ENCODE results near the gene TTC8. TPM values are rescaled to one million over a fixed set of nuclear protein-coding genes. Genes with fewer than 3 reads are reported as not detected.
"Not testable (repeated sequence)": the region's sequence is repeated elsewhere in the genome, so short reads cannot be mapped to it uniquely, and the experiment has no call there.

TTC8 gene
- polyA plus RNA-seq, 3 donors from 2014 or later = 1.6 to 2.8 TPM; not detected in 1

- DNase-seq = no peak
- H3K36me3 Mint-ChIP-seq = no peaks in the 10 kb centered on the region
- H3K27me3 Mint-ChIP-seq (ENCODE audit: low read depth in 3 of 3) = peaks cover 8 to 32% (median 16%) of the 10 kb centered on the region in 3 donors
- H3K4me1 Mint-ChIP-seq = no peaks in the 10 kb centered on the region
- peaks cover 0 to 3% (median 0%) of the 10 kb centered on the region in 6 donors for H3K9me3 Mint-ChIP-seq
- no peak overlapping the region for H3K4me3 Mint-ChIP-seq
- H3K27ac Mint-ChIP-seq = no peak overlapping the region
Measured at GRCh38 chr14:88802596-88802995, 21.9 kb upstream of the TTC8 start.

GRCh38 chr14:88804035-88804434 lies 20.4 kb upstream of the TTC8 start:
- Mint-ChIP-seq H3K36me3 (no peaks in the 10 kb centered on the region), H3K27me3 (ENCODE audit: low read depth in 3 of 3) (peaks cover 8 to 30% (median 15%) of the 10 kb centered on the region in 3 donors), H3K9me3 (peaks cover 0 to 5% (median 2%) of the 10 kb centered on the region in 6 donors)

GRCh38 chr14:88804477-88804876 lies 20.0 kb upstream of the TTC8 start:
- no peak overlapping the region for H3K27ac Mint-ChIP-seq
- H3K27me3 Mint-ChIP-seq (ENCODE audit: low read depth in 3 of 3) = peaks cover 8 to 30% (median 15%) of the 10 kb centered on the region in 3 donors
- H3K4me3 Mint-ChIP-seq = no peak overlapping the region
- no peaks in the 10 kb centered on the region for H3K36me3 Mint-ChIP-seq
- DNase-seq = no peak
- no peaks in the 10 kb centered on the region for H3K4me1 Mint-ChIP-seq
- H3K9me3 Mint-ChIP-seq = peaks cover 0 to 5% (median 2%) of the 10 kb centered on the region in 6 donors

More at GRCh38 chr14:88804035-88804434, 20.4 kb upstream of the TTC8 start:
- Mint-ChIP-seq H3K27ac (no peak overlapping the region), H3K4me3 (no peak overlapping the region), H3K4me1 (no peaks in the 10 kb centered on the region)
- no peak for DNase-seq

GRCh38 chr14:88808359-88808758 lies 16.1 kb upstream of the TTC8 start:
- no peaks in the 10 kb centered on the region for H3K4me1 Mint-ChIP-seq
- no peak overlapping the region for H3K4me3 Mint-ChIP-seq
- H3K27me3 Mint-ChIP-seq (ENCODE audit: low read depth in 3 of 3) = peaks cover 2 to 21% (median 9%) of the 10 kb centered on the region in 3 donors

GRCh38 chr14:88815980-88816379 lies 8.5 kb upstream of the TTC8 start:
- no peak for DNase-seq
- Mint-ChIP-seq H3K9me3 (no peaks in the 10 kb centered on the region), H3K27ac (no peak overlapping the region), H3K36me3 (no peaks in the 10 kb centered on the region), H3K4me3 (no peak overlapping the region), H3K4me1 (no peaks in the 10 kb centered on the region), H3K27me3 (ENCODE audit: low read depth in 3 of 3) (peaks cover 2 to 14% (median 6%) of the 10 kb centered on the region in 3 donors)

More at GRCh38 chr14:88808359-88808758, 16.1 kb upstream of the TTC8 start:
- H3K27ac Mint-ChIP-seq = no peak overlapping the region
- no peak for DNase-seq
- peaks cover 0 to 5% (median 2%) of the 10 kb centered on the region in 6 donors for H3K9me3 Mint-ChIP-seq
- no peaks in the 10 kb centered on the region for H3K36me3 Mint-ChIP-seq

GRCh38 chr14:88818018-88818417 lies 6.4 kb upstream of the TTC8 start:
- H3K4me1 Mint-ChIP-seq = no peaks in the 10 kb centered on the region
- no peak overlapping the region for H3K27ac Mint-ChIP-seq
- no peaks in the 10 kb centered on the region for H3K36me3 Mint-ChIP-seq
- no peaks in the 10 kb centered on the region for H3K9me3 Mint-ChIP-seq
- DNase-seq = no peak
- no peak overlapping the region for H3K4me3 Mint-ChIP-seq
- H3K27me3 Mint-ChIP-seq (ENCODE audit: low read depth in 3 of 3) = peaks cover 0 to 15% (median 6%) of the 10 kb centered on the region in 3 donors

- Mint-ChIP-seq H3K4me1 (peaks cover 8 to 12% of the 10 kb centered on the region in 2 donors), H3K27me3 (ENCODE audit: low read depth in 3 of 3) (peaks cover 6 to 20% (median 12%) of the 10 kb centered on the region in 3 donors)
- H3K27ac Mint-ChIP-seq, H3K4me3 Mint-ChIP-seq, H3K36me3 Mint-ChIP-seq, DNase-seq, H3K9me3 Mint-ChIP-seq: not testable (repeated sequence)
Measured at GRCh38 chr14:88819674-88820073, 4.8 kb upstream of the TTC8 start.

- H3K9me3 Mint-ChIP-seq = no peaks in the 10 kb centered on the region
- H3K36me3 Mint-ChIP-seq = no peaks in the 10 kb centered on the region
- peaks cover 6 to 19% (median 12%) of the 10 kb centered on the region in 3 donors for H3K27me3 Mint-ChIP-seq (ENCODE audit: low read depth in 3 of 3)
- no peak overlapping the region for H3K27ac Mint-ChIP-seq
- H3K4me1 Mint-ChIP-seq = peaks cover 14 to 18% of the 10 kb centered on the region in 2 donors
- DNase-seq = no peak
- H3K4me3 Mint-ChIP-seq = no peak overlapping the region
Measured at GRCh38 chr14:88821378-88821777, 3.1 kb upstream of the TTC8 start.

- H3K4me1 Mint-ChIP-seq = peaks cover 14 to 18% of the 10 kb centered on the region in 2 donors
- DNase-seq = no peak
- H3K9me3 Mint-ChIP-seq = no peaks in the 10 kb centered on the region
- H3K27ac Mint-ChIP-seq = no peak overlapping the region
- no peak overlapping the region for H3K4me3 Mint-ChIP-seq
- peaks cover 6 to 19% (median 12%) of the 10 kb centered on the region in 3 donors for H3K27me3 Mint-ChIP-seq (ENCODE audit: low read depth in 3 of 3)
- no peaks in the 10 kb centered on the region for H3K36me3 Mint-ChIP-seq
Measured at GRCh38 chr14:88821888-88822287, 2.6 kb upstream of the TTC8 start.

GRCh38 chr14:88823968-88824313 lies 510 bp upstream of the TTC8 start:
- Mint-ChIP-seq H3K4me3 (peak overlapping the region; percentile 83 to 96 (median 94)), H3K36me3 (no peaks in the 10 kb centered on the region), H3K4me1 (peaks cover 14 to 18% of the 10 kb centered on the region in 2 donors), H3K27ac (peak overlapping the region; percentile 93 to 99 (median 97)), H3K9me3 (no peaks in the 10 kb centered on the region), H3K27me3 (ENCODE audit: low read depth in 3 of 3) (peaks cover 6 to 14% (median 7%) of the 10 kb centered on the region in 3 donors)
- DNase-seq = no peak

GRCh38 chr14:88825078-88825458 lies 617 bp downstream of the TTC8 start:
- no peaks in the 10 kb centered on the region for H3K36me3 Mint-ChIP-seq
- DNase-seq = no peak
- H3K27me3 Mint-ChIP-seq (ENCODE audit: low read depth in 3 of 3) = peaks cover 6 to 9% (median 7%) of the 10 kb centered on the region in 3 donors
- peak overlapping the region; percentile 68 to 96 (median 90) for H3K4me3 Mint-ChIP-seq
- peaks cover 14 to 18% of the 10 kb centered on the region in 2 donors for H3K4me1 Mint-ChIP-seq
- H3K27ac Mint-ChIP-seq = peak overlapping the region; percentile 4 to 97 (median 72)
- no peaks in the 10 kb centered on the region for H3K9me3 Mint-ChIP-seq

GRCh38 chr14:88825503-88825902 lies 1.1 kb downstream of the TTC8 start:
- H3K9me3 Mint-ChIP-seq = no peaks in the 10 kb centered on the region
- peaks cover 14 to 18% of the 10 kb centered on the region in 2 donors for H3K4me1 Mint-ChIP-seq
- H3K27ac Mint-ChIP-seq = peak overlapping the region in 1 of 6 donors; percentile 6
- H3K27me3 Mint-ChIP-seq (ENCODE audit: low read depth in 3 of 3) = peaks cover 6 to 9% (median 7%) of the 10 kb centered on the region in 3 donors
- DNase-seq = no peak
- H3K4me3 Mint-ChIP-seq = peak overlapping the region; percentile 68 to 96 (median 90)
- H3K36me3 Mint-ChIP-seq = no peaks in the 10 kb centered on the region

GRCh38 chr14:88829188-88829587 lies 4.7 kb downstream of the TTC8 start:
- no peak for DNase-seq
- Mint-ChIP-seq H3K4me1 (peaks cover 9% of the 10 kb centered on the region in 2 donors), H3K27me3 (ENCODE audit: low read depth in 3 of 3) (peaks cover 4 to 6% (median 4%) of the 10 kb centered on the region in 3 donors), H3K27ac (no peak overlapping the region), H3K9me3 (no peaks in the 10 kb centered on the region), H3K4me3 (no peak overlapping the region), H3K36me3 (no peaks in the 10 kb centered on the region)

GRCh38 chr14:88829685-88830302 lies 5.3 kb downstream of the TTC8 start:
- Mint-ChIP-seq H3K36me3 (no peaks in the 10 kb centered on the region), H3K9me3 (no peaks in the 10 kb centered on the region), H3K4me1 (peaks cover 6% of the 10 kb centered on the region in 2 donors), H3K27ac (no peak overlapping the region), H3K4me3 (no peak overlapping the region), H3K27me3 (ENCODE audit: low read depth in 3 of 3) (peaks cover 0 to 3% (median 0%) of the 10 kb centered on the region in 3 donors)
- no peak for DNase-seq

- H3K27ac Mint-ChIP-seq = no peak overlapping the region
- H3K36me3 Mint-ChIP-seq = no peaks in the 10 kb centered on the region
- peaks cover 0 to 3% (median 0%) of the 10 kb centered on the region in 3 donors for H3K27me3 Mint-ChIP-seq (ENCODE audit: low read depth in 3 of 3)
- no peaks in the 10 kb centered on the region for H3K4me1 Mint-ChIP-seq
- no peaks in the 10 kb centered on the region for H3K9me3 Mint-ChIP-seq
- H3K4me3 Mint-ChIP-seq = no peak overlapping the region
- DNase-seq = no peak
Measured at GRCh38 chr14:88831284-88831683, 6.8 kb downstream of the TTC8 start.

All from immature natural killer cell (primary cell).